Right cardiac atrium (tissue), 5 donors: ENCODE results near the gene GATA1. TPM values are rescaled to one million over a fixed set of nuclear protein-coding genes. Genes with fewer than 3 reads are reported as not detected.

Source experiments
- ATAC-seq, 2 donors: fragments of 200-7000 bp; cut with Tn5 transposase; one replicate each; pipeline versions ENCODE4 v1.8.0 to v1.9.1; 2020; ENCODE audit warnings: moderate library complexity in 2 of 2, mild to moderate bottlenecking in 1 of 2
- DNase-seq, 3 donors: peaks; one replicate each; pipeline ENCODE4 v3.0.0-alpha.2; 2020
- H3K27ac ChIP-seq: one replicate; pipeline ENCODE4 v1.5.1; 2013; ENCODE audit warnings: mild to moderate bottlenecking, low read length, control low read depth, moderate library complexity
- H3K27me3 ChIP-seq: one replicate; pipeline ENCODE4 v1.6.1; 2013; ENCODE audit not compliant: control insufficient read depth, insufficient read depth
- H3K4me1 ChIP-seq: one replicate; pipeline ENCODE4 v1.6.1; 2013; ENCODE audit warnings: low read length; ENCODE audit not compliant: control insufficient read depth, insufficient read depth
- H3K4me3 ChIP-seq: one replicate; pipeline ENCODE4 v1.5.1; 2013; ENCODE audit warnings: low read length, control low read depth
- H3K9me3 ChIP-seq: one replicate; pipeline ENCODE4 v1.6.1; 2013; ENCODE audit warnings: low read length; ENCODE audit not compliant: control insufficient read depth
- WGBS: extraction: QIAGEN DNeasy Blood & Tissue Kit; methylation state at CpG from one replicate; pipeline ENCODE4 v1.1.7; 2013; 5-methylcytosine and 5-hydroxymethylcytosine counted together
- intact Hi-C, 4 donors: fragments of 100-400 bp; cut with DNase I; formaldehyde crosslinking; loops; one replicate each; pipeline versions ENCODE4 v1.11.0 to v1.14.0; 2022 to 2023
- polyA plus RNA-seq: library from polyadenylated mRNA; stranded (reverse); fragments of 200-250 nt; gene quantifications from one replicate; pipeline ENCODE4 v1.2.3, GENCODE V29; 2013
- total RNA-seq, 4 donors: library from RNA; stranded (reverse); fragmentation: NEBNext Ultra II Directional; extraction: Animal tissue kit (Norgen Biotek cat#: 25700); gene quantifications; one replicate each; pipeline ENCODE4 v1.2.1, GENCODE V29; 2021
- donor health status: healthy with polysubstance abuse.
- donor health status: DM: no; HTN: yes; CAD: no.
- donor health status: DM: no; HTN: no; CAD: no.
- donor health status: DM: no; HTN: yes; CAD: no; lungs with severe emphysema.
- donor health status: DM: yes; HTN: yes; CAD: no.

GATA1 gene
- total and polyA plus RNA-seq, 5 donors = not detected

- Histone ChIP-seq H3K27me3 (no peaks in the 10 kb centered on the region), H3K4me3 (no peak overlapping the region), H3K27ac (no peak overlapping the region), H3K4me1 (no peaks in the 10 kb centered on the region), H3K9me3 (no peaks in the 10 kb centered on the region)
- DNase-seq (no peak), ATAC-seq (no peak)
- intact Hi-C loops = no loop called here
- 91% methylated on average over 24 of the region's 24 CpGs for WGBS
Measured at GRCh38 chrX:48829016-48829735, 42.8 kb downstream of the GATA1 start.

GRCh38 chrX:48831136-48831908, 44.9 kb downstream of the GATA1 start:
- H3K4me1 ChIP-seq = no peaks in the 10 kb centered on the region
- WGBS = 11% methylated on average over 58 of the region's 58 CpGs
- H3K27ac ChIP-seq = no peak overlapping the region
- intact Hi-C loops = no loop called here
- ATAC-seq = no peak
- DNase-seq = no peak
- H3K9me3 ChIP-seq = no peaks in the 10 kb centered on the region
- no peak overlapping the region for H3K4me3 ChIP-seq
- no peaks in the 10 kb centered on the region for H3K27me3 ChIP-seq

GRCh38 chrX:48831909-48832291, 45.5 kb downstream of the GATA1 start:
- Histone ChIP-seq H3K27ac (no peak overlapping the region), H3K4me3 (no peak overlapping the region), H3K4me1 (no peaks in the 10 kb centered on the region), H3K9me3 (no peaks in the 10 kb centered on the region), H3K27me3 (no peaks in the 10 kb centered on the region)
- ATAC-seq (no peak), DNase-seq (peak in 1 of 3 donors; percentile 59)
- intact Hi-C loops = no loop called here
- 2% methylated on average over 53 of the region's 57 CpGs for WGBS

- Histone ChIP-seq H3K27me3 (no peaks in the 10 kb centered on the region), H3K27ac (no peak overlapping the region), H3K4me3 (no peak overlapping the region), H3K9me3 (no peaks in the 10 kb centered on the region), H3K4me1 (no peaks in the 10 kb centered on the region)
- no peak for DNase-seq
- 23% methylated on average over 9 of the region's 9 CpGs for WGBS
- intact Hi-C loops = no loop called here
- ATAC-seq = no peak
Measured at GRCh38 chrX:48833542-48834138, 47.2 kb downstream of the GATA1 start.

- intact Hi-C loops = no loop called here
- Histone ChIP-seq H3K27ac (no peak overlapping the region), H3K4me1 (no peaks in the 10 kb centered on the region), H3K4me3 (no peak overlapping the region), H3K9me3 (no peaks in the 10 kb centered on the region), H3K27me3 (no peaks in the 10 kb centered on the region)
- ATAC-seq (no peak), DNase-seq (no peak)
- 8% methylated on average over 7 of the region's 7 CpGs for WGBS
Measured at GRCh38 chrX:48834383-48834709, 48.0 kb downstream of the GATA1 start.

GRCh38 chrX:48835524-48836329, 49.3 kb downstream of the GATA1 start, which contains the start of gene PCSK1N:
PCSK1N (minus strand) TSS chrX:48835610; CDS start chrX:48835532, 78 bp downstream.
- Histone ChIP-seq H3K9me3 (no peaks in the 10 kb centered on the region), H3K4me1 (no peaks in the 10 kb centered on the region), H3K27me3 (no peaks in the 10 kb centered on the region), H3K4me3 (peak within 1 kb of the TSS; percentile 52), H3K27ac (no peak within 1 kb of the TSS)
- no peak for DNase-seq
- ATAC-seq = no peak
- intact Hi-C loops = no loop called here
- WGBS = 15% methylated on average over 33 of the region's 35 CpGs

GRCh38 chrX:48839686-48840085, 53.3 kb downstream of the GATA1 start:
- Histone ChIP-seq H3K27me3 (no peaks in the 10 kb centered on the region), H3K4me3 (no peak overlapping the region), H3K4me1 (no peaks in the 10 kb centered on the region), H3K27ac (no peak overlapping the region), H3K9me3 (no peaks in the 10 kb centered on the region)
- ATAC-seq (no peak), DNase-seq (no peak)
- intact Hi-C loops = no loop called here
- 84% methylated on average over 10 of the region's 10 CpGs for WGBS

Other genes starting within 250 kb of the GATA1 start
- gene TBC1D25, start 246.9 kb upstream of the GATA1 start, total RNA-seq = 10 to 100 TPM; 16.9 to 22.4 (median 18.5) TPM
- gene TBC1D25, start 246.9 kb upstream of the GATA1 start, polyA plus RNA-seq = 8.0 TPM
- gene RBM3, start 212.1 kb upstream of the GATA1 start, total RNA-seq = 100 to 1,000 TPM; 100 to 221 (median 129) TPM
- 71.4 TPM for gene RBM3, start 212.1 kb upstream of the GATA1 start, polyA plus RNA-seq
- 100 to 1,000 TPM; 162 to 184 (median 166) TPM for gene WDR13, start 189.1 kb upstream of the GATA1 start, total RNA-seq
- 173 TPM for gene WDR13, start 189.1 kb upstream of the GATA1 start, polyA plus RNA-seq
- gene WAS, start 102.8 kb upstream of the GATA1 start, total RNA-seq = 1 to 10 TPM; 3.0 to 6.2 (median 4.0) TPM
- 1.5 TPM for gene WAS, start 102.8 kb upstream of the GATA1 start, polyA plus RNA-seq
- 1 to 10 TPM; 3.1 to 7.2 (median 3.9) TPM for gene SUV39H1, start 89.9 kb upstream of the GATA1 start, total RNA-seq
- 3.3 TPM for gene SUV39H1, start 89.9 kb upstream of the GATA1 start, polyA plus RNA-seq
- gene GLOD5, start 24.8 kb upstream of the GATA1 start, total RNA-seq = not detected
- not detected for gene GLOD5, start 24.8 kb upstream of the GATA1 start, polyA plus RNA-seq
- 10 to 100 TPM; 42.6 to 56.7 (median 50.5) TPM for gene HDAC6, start 15.5 kb downstream of the GATA1 start, total RNA-seq
- gene HDAC6, start 15.5 kb downstream of the GATA1 start, polyA plus RNA-seq = 41.5 TPM
- not detected for gene ERAS, start 39.9 kb downstream of the GATA1 start, total RNA-seq
- gene ERAS, start 39.9 kb downstream of the GATA1 start, polyA plus RNA-seq = not detected
- gene PCSK1N, start 49.0 kb downstream of the GATA1 start, total RNA-seq = 1 to 10 TPM; 1.6 to 8.3 (median 4.9) TPM
- 9.6 TPM for gene PCSK1N, start 49.0 kb downstream of the GATA1 start, polyA plus RNA-seq
- 10 to 100 TPM; 45.3 to 68.2 (median 59.7) TPM for gene TIMM17B, start 111.2 kb downstream of the GATA1 start, total RNA-seq
- gene TIMM17B, start 111.2 kb downstream of the GATA1 start, polyA plus RNA-seq = 74.4 TPM
- gene PQBP1, start 111.3 kb downstream of the GATA1 start, total RNA-seq = 10 to 100 TPM; 59.8 to 72.6 (median 69.8) TPM
- gene PQBP1, start 111.3 kb downstream of the GATA1 start, polyA plus RNA-seq = 78.6 TPM
- 10 to 100 TPM in 3 of 4 donors, 1 to 10 TPM in 1; 9.9 to 16.7 (median 13.2) TPM for gene SLC35A2, start 125.1 kb downstream of the GATA1 start, total RNA-seq
- 10.4 TPM for gene SLC35A2, start 125.1 kb downstream of the GATA1 start, polyA plus RNA-seq
- 1 to 10 TPM; 3.6 to 6.6 (median 5.7) TPM for gene PIM2, start 132.4 kb downstream of the GATA1 start, total RNA-seq
- gene PIM2, start 132.4 kb downstream of the GATA1 start, polyA plus RNA-seq = 4.3 TPM
- gene OTUD5, start 171.0 kb downstream of the GATA1 start, total RNA-seq = 10 to 100 TPM; 22.7 to 27.3 (median 24.9) TPM
- gene OTUD5, start 171.0 kb downstream of the GATA1 start, polyA plus RNA-seq = 19.9 TPM
- gene KCND1, start 185.3 kb downstream of the GATA1 start, total RNA-seq = 1 to 10 TPM; 1.3 to 1.6 (median 1.5) TPM
- 0.97 TPM for gene KCND1, start 185.3 kb downstream of the GATA1 start, polyA plus RNA-seq
- 10 to 100 TPM; 24.0 to 34.1 (median 27.8) TPM for gene GRIPAP1, start 215.7 kb downstream of the GATA1 start, total RNA-seq
- gene GRIPAP1, start 215.7 kb downstream of the GATA1 start, polyA plus RNA-seq = 20.6 TPM